COR-L47 (cell line): ENCODE data around the gene FOXN3.

Experiments used
- DNase-seq: peaks from one replicate; lab custom pipeline; 2025; lab: John Stamatoyannopoulos, UW

FOXN3 gene

GRCh38 chr14:89430391-89431236 is 13.6 kb upstream of the FOXN3 start:
- DNase-seq = no peak

GRCh38 chr14:89429199-89430181 is 12.5 kb upstream of the FOXN3 start:
- peak; percentile 55 for DNase-seq

- peak; percentile 84 for DNase-seq
Measured at GRCh38 chr14:89428546-89429198, 11.6 kb upstream of the FOXN3 start.

- no peak for DNase-seq
Measured at GRCh38 chr14:89428173-89428523, 11.1 kb upstream of the FOXN3 start.

GRCh38 chr14:89427426-89428172 is 10.6 kb upstream of the FOXN3 start:
- DNase-seq = no peak

- DNase-seq = no peak
Measured at GRCh38 chr14:89425931-89426330, 8.9 kb upstream of the FOXN3 start.

- no peak for DNase-seq
Measured at GRCh38 chr14:89424241-89424640, 7.2 kb upstream of the FOXN3 start.

GRCh38 chr14:89422952-89423345 is 5.9 kb upstream of the FOXN3 start:
- no peak for DNase-seq

GRCh38 chr14:89422181-89422951 is 5.3 kb upstream of the FOXN3 start:
- no peak for DNase-seq

GRCh38 chr14:89420502-89420901 is 3.5 kb upstream of the FOXN3 start:
- peak; percentile 46 for DNase-seq

GRCh38 chr14:89419973-89420482 is 3.0 kb upstream of the FOXN3 start:
- no peak for DNase-seq

GRCh38 chr14:89418976-89419375 is 1.9 kb upstream of the FOXN3 start:
- no peak for DNase-seq

GRCh38 chr14:89418452-89418851 is 1.4 kb upstream of the FOXN3 start:
- DNase-seq = no peak

GRCh38 chr14:89417465-89418225 is 612 bp upstream of the FOXN3 start:
- DNase-seq = peak; percentile 79

GRCh38 chr14:89416002-89416995 is 734 bp downstream of the FOXN3 start:
- DNase-seq = peak; percentile 91

GRCh38 chr14:89415159-89415558 is 1.9 kb downstream of the FOXN3 start:
- DNase-seq = peak; percentile 15

- no peak for DNase-seq
Measured at GRCh38 chr14:89411976-89412375, 5.1 kb downstream of the FOXN3 start.

- no peak for DNase-seq
Measured at GRCh38 chr14:89409961-89410360, 7.1 kb downstream of the FOXN3 start.
